MM.1S (cell line): ENCODE measurements around the gene SSBP4.

ENCODE experiments used
- DNase-seq: peaks from one replicate; pipeline ENCODE4 v3.0.0-alpha.2; 2015
- H2AFZ ChIP-seq: fragments of 300-600 bp; sonication (generic); 2 replicates; pipeline ENCODE4 v1.6.0; 2016; ENCODE audit warnings: antibody characterized with exemption, low read length
- H3F3A ChIP-seq: fragments of 300-600 bp; sonication (generic); 2 replicates; pipeline ENCODE4 v1.6.1; 2016; ENCODE audit warnings: mild to moderate bottlenecking, antibody characterized with exemption, low read length, moderate library complexity, mixed read lengths; ENCODE audit not compliant: insufficient read depth
- H3K27ac ChIP-seq: fragments of 300-600 bp; sonication (generic); 2 replicates; pipeline ENCODE4 v1.5.1; 2016; ENCODE audit warnings: mild to moderate bottlenecking, low read length
- H3K27me3 ChIP-seq: fragments of 300-600 bp; sonication (generic); replicated peaks from 2 replicates; pipeline ENCODE4 v1.6.0; 2016; ENCODE audit warnings: low read length; ENCODE audit not compliant: insufficient read depth
- H3K36me3 ChIP-seq: fragments of 300-600 bp; sonication (generic); replicated peaks from 2 replicates; pipeline ENCODE4 v1.6.1; 2016; ENCODE audit warnings: mild to moderate bottlenecking, low read length, mixed read lengths; ENCODE audit not compliant: insufficient read depth
- H3K4me1 ChIP-seq: fragments of 300-600 bp; sonication (generic); 2 replicates; pipeline ENCODE4 v1.6.1; 2016; ENCODE audit warnings: low read length, mixed read lengths
- H3K4me2 ChIP-seq: fragments of 300-600 bp; sonication (generic); 2 replicates; pipeline ENCODE4 v1.6.0; 2016; ENCODE audit warnings: low read depth, low read length
- H3K4me3 ChIP-seq: fragments of 300-600 bp; sonication (generic); 2 replicates; pipeline ENCODE4 v1.5.1; 2016; ENCODE audit warnings: low read length, mixed read lengths
- H3K79me2 ChIP-seq: fragments of 300-600 bp; sonication (generic); 2 replicates; pipeline ENCODE4 v1.6.1; 2016; ENCODE audit warnings: mixed run types, low read length, mixed read lengths
- H3K9ac ChIP-seq: fragments of 300-600 bp; sonication (generic); 2 replicates; pipeline ENCODE4 v1.6.1; 2016; ENCODE audit warnings: low read length, mixed read lengths
- H3K9me2 ChIP-seq: fragments of 300-600 bp; sonication (generic); replicated peaks from 2 replicates; pipeline ENCODE4 v1.6.1; 2016; ENCODE audit warnings: mild to moderate bottlenecking, low read length, mixed read lengths; ENCODE audit not compliant: insufficient read depth
- H3K9me3 ChIP-seq: fragments of 300-600 bp; sonication (generic); replicated peaks from 2 replicates; pipeline ENCODE4 v1.6.1; 2016; ENCODE audit warnings: mild to moderate bottlenecking, low read length, mixed read lengths; ENCODE audit not compliant: insufficient read depth
- H4K20me1 ChIP-seq: fragments of 300-600 bp; sonication (generic); 2 replicates; pipeline ENCODE4 v1.6.1; 2016; ENCODE audit warnings: mild to moderate bottlenecking, low read length, moderate library complexity, mixed read lengths; ENCODE audit not compliant: insufficient read depth
- CTCF ChIP-seq: fragments of 300-600 bp; sonication (generic); IDR thresholded peaks from 2 replicates; pipeline ENCODE4 v1.5.1; 2016; ENCODE audit warnings: antibody characterized with exemption, low read length, mixed read lengths
- EZH2 ChIP-seq: fragments of 300-600 bp; sonication (generic); optimal IDR thresholded peaks from 2 replicates; pipeline ENCODE3; 2017; ENCODE audit warnings: low read depth, mild to moderate bottlenecking, antibody characterized with exemption, low read length, mixed read lengths
- EZH2phosphoT487 ChIP-seq: fragments of 300-600 bp; sonication (generic); IDR thresholded peaks from 2 replicates; pipeline ENCODE4 v1.6.1; 2018; ENCODE audit warnings: antibody characterized with exemption, low read length

The SSBP4 gene

GRCh38 chr19:18396471-18397241 lies 22.5 kb upstream of the SSBP4 start:
- Histone ChIP-seq H3K9me2 (no peaks in the 10 kb centered on the region), H4K20me1 (no peaks in the 10 kb centered on the region), H3K27me3 (peaks cover 48% of the 10 kb centered on the region), H3F3A (no peaks in the 10 kb centered on the region), H3K4me3 (no peak overlapping the region), H3K4me2 (no peak overlapping the region), H3K27ac (no peak overlapping the region), H3K9me3 (no peaks in the 10 kb centered on the region), H3K36me3 (no peaks in the 10 kb centered on the region), H3K9ac (no peak overlapping the region), H3K79me2 (no peaks in the 10 kb centered on the region), H2AFZ (no peak overlapping the region), H3K4me1 (no peaks in the 10 kb centered on the region)
- no peak for DNase-seq
- TF ChIP-seq EZH2phosphoT487 (no peak), CTCF (no peak), EZH2 (no peak)

GRCh38 chr19:18397242-18398202 lies 21.7 kb upstream of the SSBP4 start, which contains the start of gene LRRC25:
Gene LRRC25, minus strand, starts transcription at chr19:18397622. Its CDS starts 659 bp downstream, at chr19:18396963.
- no peaks in the 10 kb centered on the region for H3F3A ChIP-seq
- peak within 1 kb of the TSS; percentile 18; the same call in 1 of the 2 replicates for H3K4me2 ChIP-seq
- no peak for DNase-seq
- no peaks in the 10 kb centered on the region for H3K9me2 ChIP-seq
- no peaks in the 10 kb centered on the region for H3K4me1 ChIP-seq
- H3K79me2 ChIP-seq, result no peaks in the 10 kb centered on the region
- no peak within 1 kb of the TSS for H3K4me3 ChIP-seq
- H3K27me3 ChIP-seq, result peaks cover 42% of the 10 kb centered on the region
- H3K9ac ChIP-seq, result no peak within 1 kb of the TSS
- no peaks in the 10 kb centered on the region for H3K36me3 ChIP-seq
- H3K27ac ChIP-seq, result no peak within 1 kb of the TSS
- no peaks in the 10 kb centered on the region for H3K9me3 ChIP-seq
- H2AFZ ChIP-seq, result no peak within 1 kb of the TSS
- TF ChIP-seq EZH2phosphoT487 (no peak), CTCF (no peak), EZH2 (no peak)
- H4K20me1 ChIP-seq, result no peaks in the 10 kb centered on the region

- Histone ChIP-seq H3K36me3 (no peaks in the 10 kb centered on the region), H3K9me2 (no peaks in the 10 kb centered on the region), H3K4me1 (no peaks in the 10 kb centered on the region), H3K9ac (no peak overlapping the region), H3K9me3 (no peaks in the 10 kb centered on the region), H3K4me3 (no peak overlapping the region), H3K4me2 (no peak overlapping the region), H4K20me1 (no peaks in the 10 kb centered on the region), H3K27me3 (peaks cover 29% of the 10 kb centered on the region), H3K27ac (no peak overlapping the region), H3K79me2 (no peaks in the 10 kb centered on the region), H3F3A (no peaks in the 10 kb centered on the region), H2AFZ (no peak overlapping the region)
- TF ChIP-seq CTCF (no peak), EZH2 (no peak), EZH2phosphoT487 (no peak)
- no peak for DNase-seq
Observed at GRCh38 chr19:18399008-18399407, 20.2 kb upstream of the SSBP4 start.
